SK-N-SH (cell line): ENCODE data around the gene CCDC60.

ENCODE experiments used
- CTCF ChIP-seq: fragments of 200-600 bp; sonication (generic); IDR thresholded peaks from 2 replicates; pipeline ENCODE4 v1.6.1; 2017; ENCODE audit warnings: antibody characterized with exemption, mild to moderate bottlenecking, moderate library complexity
- EP300 ChIP-seq, 2 experiments: IDR thresholded peaks; 2 replicates each; pipeline versions ENCODE4 v1.4.0 to v1.6.1; 2012; ENCODE audit warnings: borderline replicate concordance in 1 of 2, low read depth in 1 of 2, low read length in 1 of 2
- GABPA ChIP-seq: IDR thresholded peaks from 2 replicates; pipeline ENCODE4 v1.4.0; 2012; ENCODE audit warnings: low read depth, mild to moderate bottlenecking
- MAX ChIP-seq: IDR thresholded peaks from 2 replicates; pipeline ENCODE4 v1.4.0; 2012; ENCODE audit warnings: low read depth
- NRF1 ChIP-seq: IDR thresholded peaks from 2 replicates; pipeline ENCODE4 v1.6.1; 2012; ENCODE audit warnings: low read depth, mild to moderate bottlenecking, low read length
- PBX3 ChIP-seq: IDR thresholded peaks from 2 replicates; pipeline ENCODE4; 2012
- POLR2AphosphoS5 ChIP-seq: IDR thresholded peaks from 2 replicates; pipeline ENCODE4 v1.6.1; 2012; ENCODE audit warnings: low read depth, low read length
- RAD21 ChIP-seq: IDR thresholded peaks from 2 replicates; pipeline ENCODE4 v1.6.1; 2012; ENCODE audit warnings: mild to moderate bottlenecking, low read length
- RXRA ChIP-seq: IDR thresholded peaks from 2 replicates; pipeline ENCODE4 v1.4.0; 2012; ENCODE audit warnings: low read depth, mild to moderate bottlenecking, borderline replicate concordance
- TAF1 ChIP-seq: IDR thresholded peaks from 2 replicates; pipeline ENCODE4 v1.6.1; 2012; ENCODE audit warnings: low read depth, mild to moderate bottlenecking, low read length, moderate library complexity, borderline replicate concordance
- YY1 ChIP-seq: IDR thresholded peaks from 2 replicates; pipeline ENCODE4 v1.4.0; 2012; ENCODE audit warnings: low read depth, mild to moderate bottlenecking
- ZBTB33 ChIP-seq: IDR thresholded peaks from 2 replicates; pipeline ENCODE4 v1.4.0; 2012; ENCODE audit warnings: low read depth, borderline replicate concordance
- TF ChIP-seq, protein P1 (sequence below): IDR thresholded peaks from 2 replicates; pipeline ENCODE4 v1.6.1; 2012; ENCODE audit warnings: mild to moderate bottlenecking, low read depth, low read length, moderate library complexity

DNA sequence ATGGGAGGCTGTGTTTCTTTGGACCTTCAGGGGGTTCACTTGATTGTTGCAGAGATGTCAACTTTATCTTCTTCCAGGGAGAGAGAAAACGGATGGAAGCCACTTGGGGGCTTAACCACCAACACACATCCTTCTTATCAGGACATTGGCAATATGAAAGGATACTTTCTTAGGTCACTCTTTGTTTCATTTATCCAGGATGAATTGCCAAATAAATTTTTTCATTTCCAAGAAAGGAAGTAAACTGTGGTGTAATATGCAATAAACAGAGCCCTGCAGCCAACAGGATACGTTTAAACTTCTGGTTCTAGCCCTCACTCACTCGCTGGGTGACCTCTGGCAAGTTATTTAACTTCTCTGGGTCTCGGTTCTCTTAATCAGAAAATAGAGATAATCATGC, 77.8 kb downstream of the CCDC60 start:
- TF ChIP-seq CTCF (no peak), GABPA (no peak), NRF1 (no peak), TAF1 (no peak), MAX (no peak), POLR2AphosphoS5 (no peak), RAD21 (no peak), PBX3 (no peak), EP300 (IDR thresholded peaks at IDR 0.05; ENCODE audit: borderline replicate concordance in 1 of 2, low read depth in 1 of 2, low read length in 1 of 2) (no peak), RXRA (no peak), YY1 (no peak), ZBTB33 (no peak)
- TF ChIP-seq, protein P1, sequence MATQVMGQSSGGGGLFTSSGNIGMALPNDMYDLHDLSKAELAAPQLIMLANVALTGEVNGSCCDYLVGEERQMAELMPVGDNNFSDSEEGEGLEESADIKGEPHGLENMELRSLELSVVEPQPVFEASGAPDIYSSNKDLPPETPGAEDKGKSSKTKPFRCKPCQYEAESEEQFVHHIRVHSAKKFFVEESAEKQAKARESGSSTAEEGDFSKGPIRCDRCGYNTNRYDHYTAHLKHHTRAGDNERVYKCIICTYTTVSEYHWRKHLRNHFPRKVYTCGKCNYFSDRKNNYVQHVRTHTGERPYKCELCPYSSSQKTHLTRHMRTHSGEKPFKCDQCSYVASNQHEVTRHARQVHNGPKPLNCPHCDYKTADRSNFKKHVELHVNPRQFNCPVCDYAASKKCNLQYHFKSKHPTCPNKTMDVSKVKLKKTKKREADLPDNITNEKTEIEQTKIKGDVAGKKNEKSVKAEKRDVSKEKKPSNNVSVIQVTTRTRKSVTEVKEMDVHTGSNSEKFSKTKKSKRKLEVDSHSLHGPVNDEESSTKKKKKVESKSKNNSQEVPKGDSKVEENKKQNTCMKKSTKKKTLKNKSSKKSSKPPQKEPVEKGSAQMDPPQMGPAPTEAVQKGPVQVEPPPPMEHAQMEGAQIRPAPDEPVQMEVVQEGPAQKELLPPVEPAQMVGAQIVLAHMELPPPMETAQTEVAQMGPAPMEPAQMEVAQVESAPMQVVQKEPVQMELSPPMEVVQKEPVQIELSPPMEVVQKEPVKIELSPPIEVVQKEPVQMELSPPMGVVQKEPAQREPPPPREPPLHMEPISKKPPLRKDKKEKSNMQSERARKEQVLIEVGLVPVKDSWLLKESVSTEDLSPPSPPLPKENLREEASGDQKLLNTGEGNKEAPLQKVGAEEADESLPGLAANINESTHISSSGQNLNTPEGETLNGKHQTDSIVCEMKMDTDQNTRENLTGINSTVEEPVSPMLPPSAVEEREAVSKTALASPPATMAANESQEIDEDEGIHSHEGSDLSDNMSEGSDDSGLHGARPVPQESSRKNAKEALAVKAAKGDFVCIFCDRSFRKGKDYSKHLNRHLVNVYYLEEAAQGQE, result no peak
